MV-4-11 (cell line): ENCODE measurements around the gene ZBTB7C.

Experiments
- DNase-seq: peaks from one replicate; lab custom pipeline; 2025; lab: John Stamatoyannopoulos, UW

The ZBTB7C gene

DNA sequence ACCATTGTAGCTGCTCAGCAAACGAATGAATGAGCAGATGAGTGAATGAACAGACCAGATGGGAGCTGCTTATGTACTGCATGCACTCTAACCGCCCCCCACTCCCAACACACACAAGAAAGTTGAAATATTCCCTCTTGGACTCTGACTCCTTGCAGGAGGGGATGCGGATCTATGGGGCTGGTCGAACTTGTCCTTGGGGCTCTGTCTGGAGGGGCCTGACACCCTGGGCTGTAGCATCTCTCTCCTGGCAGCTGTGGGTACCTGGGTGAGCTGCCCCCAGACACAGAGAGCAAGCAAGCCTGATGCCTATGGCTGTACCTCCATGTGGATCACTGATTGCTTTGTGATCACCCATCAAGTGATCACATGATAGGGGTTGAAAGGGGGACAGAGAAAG, 286.4 kb downstream of the ZBTB7C start:
- no peak for DNase-seq

DNA sequence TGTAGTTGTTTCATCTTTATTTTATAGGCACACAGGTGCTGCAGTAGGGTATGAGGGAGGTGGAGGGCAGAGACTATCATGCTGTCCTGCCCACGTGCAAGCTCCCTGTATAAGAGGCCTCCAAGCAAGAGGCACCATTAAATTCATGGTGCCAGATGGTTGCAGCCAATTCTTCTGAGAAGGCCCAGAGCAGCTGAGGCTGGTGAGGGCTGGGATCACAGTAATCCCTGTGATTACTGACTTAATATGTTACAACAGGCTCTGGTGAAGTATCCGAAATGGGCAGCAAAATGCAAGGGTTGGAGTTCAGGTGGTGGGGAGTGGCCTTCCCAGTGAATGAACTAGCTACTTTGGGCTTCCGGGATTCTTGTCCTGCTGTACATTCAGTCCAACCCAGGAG, 286.8 kb downstream of the ZBTB7C start:
- no peak for DNase-seq

DNA sequence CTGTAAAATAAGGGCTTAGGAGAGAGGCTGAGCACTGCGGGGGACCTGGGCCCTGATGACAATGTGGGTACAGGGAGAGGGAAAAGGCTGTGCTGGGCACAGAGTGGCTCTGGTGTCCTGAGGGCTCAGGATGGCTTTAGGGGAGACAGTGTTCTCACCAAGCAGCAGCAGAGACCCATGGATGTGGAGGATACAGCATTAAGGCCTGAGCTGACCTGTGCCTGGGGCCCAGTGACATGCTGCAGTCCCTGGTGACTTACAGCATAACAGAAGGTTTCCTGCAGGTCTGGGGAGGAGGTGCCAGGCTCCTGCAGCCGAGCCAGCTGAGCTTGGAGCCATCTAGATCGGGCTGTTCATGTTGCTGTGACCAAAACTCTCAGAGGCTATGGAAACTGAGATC, 287.4 kb downstream of the ZBTB7C start:
- DNase-seq: no peak

DNA sequence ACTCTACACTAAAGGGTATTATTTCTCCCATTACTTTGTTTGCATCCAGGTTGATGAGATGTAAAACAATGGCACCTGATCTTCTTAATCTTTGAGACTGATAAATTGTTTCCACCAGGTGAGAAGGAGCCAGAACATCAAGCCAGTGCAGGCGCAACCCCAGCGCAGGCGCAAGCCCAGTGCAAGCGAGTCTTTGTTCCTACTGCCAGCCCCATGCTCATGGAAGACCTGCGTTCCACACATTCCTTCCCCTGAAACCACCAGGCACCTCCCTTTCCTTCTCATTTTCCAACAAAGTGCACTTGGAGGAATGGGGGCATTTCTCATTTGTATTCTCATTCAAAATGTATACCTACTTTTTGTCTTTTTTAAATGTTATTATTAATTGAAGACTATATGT, 290.0 kb downstream of the ZBTB7C start:
- DNase-seq: no peak

DNA sequence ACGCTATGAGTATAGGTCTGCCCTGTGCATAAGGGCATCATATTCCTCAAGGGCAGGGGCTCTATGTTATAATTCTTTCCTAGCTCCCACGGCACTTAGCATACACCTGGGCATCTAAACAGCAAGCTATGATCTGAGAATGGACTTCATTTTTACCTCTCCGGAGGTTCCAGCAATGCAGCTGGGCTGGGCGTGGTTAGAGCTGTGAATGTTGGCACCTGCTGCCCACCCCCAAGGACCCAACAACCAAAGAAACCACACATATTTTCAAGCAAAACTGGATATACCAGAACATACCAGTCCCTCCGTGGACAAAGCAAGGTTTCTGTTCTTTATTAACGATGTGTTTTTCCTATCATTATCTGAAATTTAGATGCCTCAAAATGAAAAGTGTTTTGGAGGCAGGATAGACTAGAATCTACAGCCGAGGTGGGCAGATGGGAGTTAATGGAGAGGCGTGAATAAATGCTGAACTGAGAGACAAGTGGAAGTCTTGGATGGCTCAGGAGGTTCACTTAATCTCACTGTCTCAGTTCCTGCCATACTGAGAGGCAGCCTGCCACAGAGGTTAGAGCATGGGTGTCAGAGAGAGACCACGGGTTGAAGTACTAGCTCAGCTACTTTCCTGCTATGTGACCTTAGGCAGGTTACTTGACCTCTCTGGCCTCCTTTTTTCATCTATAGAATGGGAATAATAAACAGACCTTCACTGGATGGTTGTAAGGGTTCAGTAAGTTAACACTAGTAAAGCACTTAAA, 292.1 kb downstream of the ZBTB7C start:
- DNase-seq: no peak

DNA sequence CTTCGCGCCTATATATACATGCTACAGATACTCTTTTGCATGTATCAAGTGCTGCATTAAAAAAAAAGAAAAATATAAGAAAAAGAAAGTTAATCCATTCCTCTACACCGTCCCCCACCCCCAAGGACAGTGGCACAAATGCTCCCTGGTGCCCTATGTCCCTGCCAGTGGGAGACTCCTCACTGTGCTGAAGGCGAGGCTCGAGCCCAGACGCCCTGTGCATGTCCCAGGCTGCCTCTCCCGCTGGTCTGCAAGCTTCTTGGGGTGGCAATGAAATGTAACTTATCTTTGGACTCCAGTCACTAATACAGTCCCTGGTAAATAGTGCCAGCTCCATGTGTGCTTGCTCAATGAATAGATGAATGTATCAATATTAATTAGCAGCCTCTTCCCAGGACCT, 293.2 kb downstream of the ZBTB7C start:
- DNase-seq: no peak

DNA sequence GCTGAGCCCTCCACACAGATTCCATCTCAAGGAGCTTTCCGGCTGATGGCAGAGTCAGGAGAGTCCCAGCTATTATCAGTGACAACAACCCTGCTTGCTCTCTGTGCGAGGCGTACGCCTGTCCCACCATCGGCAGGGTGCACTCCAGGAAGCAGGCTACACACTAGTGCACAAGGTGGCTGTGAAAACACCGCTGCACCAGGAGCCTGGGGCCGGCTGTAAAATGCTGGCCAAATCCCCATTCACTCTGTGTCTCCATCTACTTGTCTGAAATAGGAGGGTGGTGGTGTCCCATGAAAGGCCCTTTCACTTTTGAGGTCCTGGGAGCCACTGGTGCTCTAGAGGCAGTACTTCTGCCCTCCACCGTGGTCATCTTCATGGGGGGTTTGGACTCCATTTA, 295.5 kb downstream of the ZBTB7C start:
- no peak for DNase-seq

DNA sequence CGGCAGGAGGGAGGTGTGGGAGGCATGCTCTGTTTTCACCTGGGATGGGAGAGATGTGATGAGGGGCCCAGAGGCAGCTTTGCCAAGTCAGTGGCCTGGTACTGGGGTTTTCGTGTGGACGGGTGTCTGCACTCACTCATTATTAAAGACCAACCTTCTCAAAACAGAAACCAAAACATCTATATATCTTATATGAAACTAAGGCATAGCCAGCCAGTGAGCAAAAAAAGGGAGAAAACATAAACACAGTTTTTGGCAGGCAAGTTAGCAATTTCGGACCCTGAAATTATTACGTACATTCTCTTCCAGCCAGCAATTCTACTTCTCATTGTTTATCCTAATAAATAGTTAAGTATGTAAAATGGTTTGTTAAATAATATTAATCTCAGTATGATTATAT, 297.6 kb downstream of the ZBTB7C start:
- no peak for DNase-seq

DNA sequence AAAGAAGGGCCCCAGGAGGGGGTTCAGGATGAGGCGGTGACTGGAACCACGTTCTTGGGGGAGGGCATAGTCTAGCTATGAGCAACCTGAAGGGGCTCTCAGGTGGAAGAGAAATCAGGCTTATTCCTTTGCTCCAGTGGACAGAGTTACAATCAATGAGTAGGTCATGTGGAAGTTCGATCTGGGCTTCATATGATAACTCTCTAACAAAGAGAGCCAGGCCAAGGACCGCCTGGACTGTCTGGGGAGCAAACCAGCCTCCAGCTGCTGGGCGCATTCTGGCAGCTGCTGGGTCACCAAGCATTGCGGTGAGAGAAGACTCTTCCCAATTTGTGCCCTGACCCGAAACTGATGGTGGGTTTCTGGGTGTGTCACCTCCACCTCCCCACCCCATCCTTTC, 298.4 kb downstream of the ZBTB7C start:
- DNase-seq: no peak

DNA sequence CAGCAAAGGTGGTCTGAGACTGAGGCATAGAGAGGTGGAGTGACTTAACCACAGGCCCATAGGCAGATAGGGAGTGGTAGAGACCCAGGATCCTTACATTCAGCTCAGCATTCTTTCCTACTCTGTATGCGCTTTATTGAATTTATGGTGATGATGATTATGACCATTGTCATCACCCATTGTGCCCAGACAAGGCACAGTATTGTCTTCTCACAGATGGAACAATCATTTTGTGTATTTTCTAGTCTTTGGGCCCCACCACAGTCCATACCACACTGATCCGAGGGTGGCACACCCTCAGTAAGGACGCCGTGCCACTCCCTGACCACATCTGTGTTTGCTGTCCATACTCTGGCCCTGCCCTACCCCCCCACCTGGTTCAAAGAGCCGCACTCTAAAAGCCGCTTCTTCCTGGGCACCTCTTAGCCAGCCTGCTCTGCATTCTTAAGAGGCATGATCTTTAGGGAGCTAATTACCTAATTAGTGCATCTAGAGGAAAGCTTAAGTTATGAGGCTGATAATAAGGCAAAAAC, 299.2 kb downstream of the ZBTB7C start:
- DNase-seq: no peak

DNA sequence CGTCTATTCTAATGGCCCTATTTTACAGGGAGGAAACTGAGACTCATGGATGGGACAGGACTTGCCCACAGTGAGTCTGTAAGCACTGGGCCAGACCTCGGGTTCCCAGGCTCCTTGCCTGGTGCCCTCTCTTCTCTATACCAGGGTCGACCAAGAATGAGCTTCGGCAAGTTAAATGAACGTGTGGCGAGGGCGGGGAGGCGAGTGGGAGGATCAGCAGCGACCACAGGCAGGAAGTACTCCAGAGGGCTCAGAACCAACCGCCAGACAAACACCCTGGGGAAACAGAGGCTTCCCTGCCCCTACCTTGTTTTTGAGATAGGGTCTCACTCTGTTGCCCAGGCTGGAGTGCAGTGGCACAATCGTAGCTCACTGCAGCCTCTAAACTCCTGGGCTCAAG, 301.0 kb downstream of the ZBTB7C start:
- peak; percentile 10 for DNase-seq

DNA sequence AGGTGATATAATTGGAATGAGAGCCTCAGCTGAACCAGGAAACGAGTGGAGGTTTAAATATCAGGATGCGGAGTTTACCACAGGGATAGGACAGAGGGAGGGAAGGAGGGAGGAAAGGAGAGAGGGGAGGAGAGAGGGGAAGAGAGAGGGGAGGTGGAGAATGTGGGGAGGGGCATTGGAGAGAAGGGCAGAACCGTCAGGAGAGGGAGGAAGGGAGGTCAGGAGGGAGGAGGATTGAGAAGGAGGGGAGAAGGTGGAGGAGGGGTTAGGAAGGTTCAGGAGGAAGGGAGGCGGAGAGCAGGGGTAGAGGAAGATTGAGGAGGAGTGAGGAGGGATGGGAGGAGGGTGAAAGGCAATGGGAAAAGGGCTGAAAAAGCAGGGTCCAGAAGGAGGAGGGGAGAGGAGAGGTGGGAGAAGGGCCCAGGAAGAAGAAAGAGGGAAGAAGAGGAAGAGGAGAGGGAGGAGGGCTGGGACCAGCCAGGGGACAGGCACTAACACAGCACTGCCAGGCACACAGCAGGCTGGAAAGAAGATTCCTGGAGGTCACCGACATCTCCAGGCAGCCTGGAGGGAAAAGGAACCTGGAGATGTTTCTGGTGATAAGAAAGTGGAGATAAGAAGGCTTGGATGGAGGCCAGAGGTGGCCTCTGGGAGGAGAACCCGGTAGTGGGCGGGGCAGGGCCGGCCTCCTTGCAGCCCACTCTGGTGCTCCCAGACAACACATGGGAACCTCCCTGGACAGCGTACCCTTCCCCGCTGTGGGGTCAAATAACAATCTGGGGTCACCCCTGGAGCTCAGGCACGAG, 302.0 kb downstream of the ZBTB7C start:
- DNase-seq: no peak

DNA sequence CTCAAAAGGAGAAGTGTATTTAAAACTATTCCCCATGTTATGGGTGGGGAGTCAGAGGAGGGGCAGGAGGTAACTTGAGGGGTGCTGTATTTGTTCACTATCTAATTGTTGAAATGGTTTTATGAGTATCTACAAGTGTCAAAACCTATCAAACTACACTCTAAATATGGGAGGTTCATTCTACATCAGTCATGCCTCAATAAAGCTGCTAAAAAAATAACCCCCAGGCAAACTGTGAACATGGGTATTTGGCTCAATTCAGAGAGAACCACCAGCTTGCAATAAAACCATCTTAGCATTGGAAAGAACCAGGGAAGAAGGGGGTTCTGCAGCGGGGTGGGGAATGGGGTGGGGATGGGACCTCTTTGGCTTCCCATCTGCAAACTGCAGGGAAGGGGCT, 302.7 kb downstream of the ZBTB7C start:
- DNase-seq: no peak

DNA sequence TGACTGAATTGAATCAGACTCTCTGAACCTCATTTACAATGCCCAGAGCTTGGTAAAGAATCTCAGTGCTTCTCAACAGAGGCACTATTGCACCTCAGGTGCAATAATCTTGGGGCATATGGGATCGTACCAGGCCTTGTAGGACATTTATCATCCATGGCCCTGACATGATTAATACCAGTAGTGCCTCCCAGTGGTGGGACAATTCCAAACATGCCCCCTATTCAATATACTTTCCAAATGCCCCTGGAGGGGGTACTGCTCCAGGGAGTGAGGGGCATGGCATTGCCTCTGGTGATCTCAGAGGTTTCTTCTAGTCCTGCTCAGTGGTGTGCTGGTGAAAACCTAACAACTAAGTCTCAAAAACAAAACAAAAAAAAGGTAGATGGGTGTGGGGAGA, 303.9 kb downstream of the ZBTB7C start:
- no peak for DNase-seq

DNA sequence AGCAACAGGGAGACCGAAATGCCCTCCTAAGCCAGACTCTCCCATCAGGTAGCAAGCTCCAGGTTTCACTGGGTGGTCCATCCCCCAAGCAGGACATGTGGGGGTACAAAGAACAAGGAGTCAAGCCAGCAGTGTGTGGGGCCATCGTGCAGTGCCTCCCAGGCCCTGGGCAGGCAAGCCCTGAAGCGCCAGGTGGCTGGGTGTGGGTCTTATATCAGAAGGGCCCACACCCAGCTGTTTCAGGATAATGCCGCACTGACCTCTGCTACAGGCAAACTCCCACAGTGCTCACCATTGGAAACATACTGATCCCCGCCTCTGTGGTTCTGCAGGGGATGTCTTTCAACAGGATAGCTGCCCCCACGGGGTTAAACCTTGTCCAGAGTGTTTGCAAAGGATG, 304.5 kb downstream of the ZBTB7C start:
- no peak for DNase-seq

DNA sequence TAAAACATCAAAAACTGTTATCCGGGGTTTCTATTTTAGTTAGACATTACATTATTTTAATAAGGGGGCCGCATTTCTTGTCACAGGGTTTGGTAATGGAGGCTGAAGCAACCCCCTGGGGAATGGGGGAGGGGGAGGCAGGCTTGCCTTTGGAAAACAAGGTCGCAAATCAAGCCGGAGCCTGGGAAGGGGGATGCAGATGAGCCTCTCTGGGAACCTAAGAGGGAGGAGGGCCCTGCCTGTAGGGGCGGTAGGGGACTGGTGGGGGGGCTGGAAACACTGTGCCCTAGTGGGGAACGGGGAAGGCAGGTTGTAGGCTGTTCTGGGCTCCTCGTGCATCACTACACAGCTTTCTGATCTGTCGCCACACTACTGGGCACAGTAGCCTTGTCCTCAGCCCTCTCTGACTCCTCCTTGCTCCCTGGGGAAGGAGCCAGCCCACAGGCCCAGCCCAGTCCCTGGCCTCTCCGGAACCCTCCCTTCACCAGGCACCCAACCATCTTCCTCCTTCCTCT, 308.5 kb downstream of the ZBTB7C start:
- no peak for DNase-seq

DNA sequence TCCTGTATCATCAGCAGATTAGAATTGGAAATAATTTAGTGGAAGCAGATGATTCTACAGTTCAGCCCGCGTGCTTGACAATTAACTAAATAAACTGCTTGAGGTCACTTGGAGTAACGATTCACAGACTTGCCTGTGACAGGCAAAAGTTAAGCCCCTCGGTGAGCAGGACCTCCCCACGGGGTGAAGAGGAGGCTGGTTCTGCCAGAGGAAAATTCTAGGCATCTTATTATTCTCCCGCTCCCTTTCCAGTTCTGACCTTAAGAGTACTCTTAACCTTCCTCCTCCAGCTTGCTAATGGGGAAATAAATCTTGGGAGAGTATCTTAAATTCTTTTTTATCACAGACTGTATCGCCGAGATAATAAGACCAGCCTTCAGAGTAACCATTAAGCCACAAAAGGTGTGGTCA, 309.0 kb downstream of the ZBTB7C start:
- no peak for DNase-seq

DNA sequence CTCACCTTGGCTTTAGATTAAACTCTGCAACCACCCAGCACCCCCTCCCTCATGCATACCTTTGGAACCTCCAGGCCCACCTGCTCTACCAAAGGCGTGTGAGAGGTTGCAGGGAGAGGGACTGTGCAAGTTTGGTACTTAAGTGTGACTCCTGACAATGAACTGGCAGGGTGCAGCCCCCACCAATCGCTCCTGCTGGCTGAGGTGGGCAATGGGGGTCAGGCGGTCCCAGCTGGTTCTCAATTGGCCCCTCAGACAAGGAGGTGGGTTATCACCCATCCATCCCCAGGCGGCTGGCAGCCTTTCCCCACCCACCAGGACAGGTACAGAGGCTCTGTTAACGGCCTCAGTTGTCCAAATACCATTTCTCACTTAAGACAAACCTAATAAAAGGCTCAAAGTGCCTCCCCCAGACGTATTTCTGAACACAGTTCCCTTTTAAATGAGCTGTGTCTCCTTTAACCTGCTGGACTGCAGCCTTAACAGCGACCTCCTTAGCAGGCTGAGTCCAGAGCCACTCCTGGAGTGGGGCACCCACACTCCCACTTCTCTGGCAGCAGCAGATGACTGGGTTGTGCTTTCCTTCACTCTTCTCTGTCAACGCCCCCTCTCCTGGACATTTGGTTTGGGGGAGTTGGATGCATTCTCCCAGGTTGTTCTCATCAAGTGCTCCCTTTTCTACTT, 309.6 kb downstream of the ZBTB7C start:
- no peak for DNase-seq

DNA sequence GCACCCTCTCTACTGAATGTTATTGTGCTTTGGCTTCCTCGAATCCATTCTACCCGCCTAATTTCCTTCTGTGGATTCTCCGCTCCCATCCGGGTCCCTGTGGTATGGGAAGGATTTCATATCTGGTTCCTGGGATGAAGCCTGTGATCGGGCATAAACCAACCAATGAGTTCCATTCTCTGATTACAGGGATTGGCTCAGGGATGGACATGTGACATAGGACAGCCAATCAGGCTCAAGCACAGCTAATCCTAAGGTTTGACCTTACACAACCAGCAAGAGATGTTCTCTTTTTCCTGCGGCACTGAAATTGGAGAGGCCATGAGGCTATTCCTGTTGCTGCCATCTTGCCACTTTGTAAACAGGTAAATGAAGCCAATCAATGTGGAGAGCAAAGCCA, 310.6 kb downstream of the ZBTB7C start:
- no peak for DNase-seq

DNA sequence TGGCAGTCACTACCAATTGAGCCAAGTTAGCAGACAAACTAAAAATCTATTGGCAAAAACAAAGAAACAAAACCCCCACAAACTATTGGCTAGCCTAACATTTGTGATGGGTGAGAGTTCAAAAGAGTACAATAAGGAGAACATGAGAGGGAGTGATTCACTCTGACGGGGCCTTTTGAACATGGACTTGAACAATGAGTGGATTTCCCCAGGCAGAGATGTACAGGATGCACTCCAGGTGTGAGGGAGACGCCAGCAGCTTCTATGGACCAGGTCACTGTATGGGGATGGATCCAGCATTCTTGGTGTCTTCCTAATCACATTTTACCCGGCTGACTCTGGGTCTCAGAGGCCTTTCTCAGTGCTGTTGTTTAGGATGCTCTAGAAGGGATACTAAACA, 311.2 kb downstream of the ZBTB7C start:
- no peak for DNase-seq

DNA sequence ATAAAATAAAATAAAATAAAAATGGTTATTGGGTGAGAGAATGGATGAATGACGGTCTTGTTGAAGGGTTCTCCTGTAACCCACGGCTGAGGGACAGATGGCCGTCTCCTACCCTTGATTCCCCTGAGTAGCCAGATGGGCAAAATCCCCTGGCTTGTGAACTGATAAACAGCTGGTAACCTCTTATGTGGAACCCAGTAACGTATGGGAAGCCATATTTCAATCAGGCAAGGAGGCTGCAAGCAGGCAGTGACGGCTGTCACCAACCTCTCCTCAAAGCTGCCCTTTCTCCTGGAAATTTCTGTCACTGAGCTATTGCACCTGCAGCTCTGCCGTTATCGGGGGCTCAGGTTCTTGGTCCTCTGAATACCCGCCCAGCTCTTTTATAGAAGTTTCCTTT, 313.5 kb downstream of the ZBTB7C start:
- DNase-seq: no peak

DNA sequence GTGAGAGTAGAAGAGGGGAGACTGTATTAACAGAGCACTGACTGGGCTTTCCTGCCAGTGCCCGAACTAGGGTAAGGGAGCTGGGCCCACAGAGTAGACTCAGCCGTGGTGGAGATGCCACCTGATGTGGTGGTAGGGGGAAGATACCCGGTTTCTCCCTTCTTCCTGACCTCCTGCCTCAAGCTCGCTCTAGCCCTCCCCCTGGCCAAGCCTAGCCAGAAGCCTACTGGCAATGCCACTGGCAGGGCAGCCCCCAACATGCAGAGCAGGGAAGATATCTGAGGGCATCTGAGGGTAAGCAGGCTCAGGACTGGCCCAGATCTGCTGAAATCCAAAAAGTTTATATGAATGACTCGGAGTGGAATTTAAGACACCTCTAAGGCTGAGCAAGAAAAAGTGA, 316.1 kb downstream of the ZBTB7C start:
- no peak for DNase-seq
